GM13976 (cell line): ENCODE data around the gene IGF2.

Experiments
- DNase-seq: peaks from one replicate; pipeline ENCODE4 v3.0.0; 2012; ENCODE audit warnings: low spot score
- CTCF ChIP-seq: IDR thresholded peaks from 2 replicates; pipeline ENCODE4 v1.5.1; 2012; ENCODE audit warnings: borderline replicate concordance, mild to moderate bottlenecking; ENCODE audit not compliant: insufficient read depth; ENCODE audit errors: extremely low read depth, missing control alignments, control extremely low read depth
- in situ Hi-C: fragments of 300-500 bp; cut with MboI; formaldehyde crosslinking; loops from one replicate; pipeline ENCODE4 v1.12.0; 2022; ENCODE audit warnings: low sequenced_read_pairs, mixed read lengths, inconsistent platforms; ENCODE audit not compliant: unreplicated experiment

IGF2 gene

GRCh38 chr11:2159536-2160413 lies 20.6 kb upstream of the IGF2 start:
- DNase-seq: no peak
- TF ChIP-seq CTCF: no peak
- in situ Hi-C loops: loop anchor here (25.0 kb wide), 1 partner anchor 497 kb away; no protein-coding TSS in a partner anchor

- no peak for DNase-seq
- TF ChIP-seq CTCF: no peak
- in situ Hi-C loops: loop anchor here (25.0 kb wide), 1 partner anchor 497 kb away; no protein-coding TSS in a partner anchor
Observed at GRCh38 chr11:2158966-2159365, 19.8 kb upstream of the IGF2 start.

- no peak for TF ChIP-seq CTCF
- DNase-seq: no peak
- in situ Hi-C loops: loop anchor here (25.0 kb wide), 1 partner anchor 496 kb away; no protein-coding TSS in a partner anchor
Observed at GRCh38 chr11:2158296-2158737, 19.1 kb upstream of the IGF2 start.

GRCh38 chr11:2157294-2158040 lies 18.3 kb upstream of the IGF2 start:
- in situ Hi-C loops: loop anchor here (25.0 kb wide), 1 partner anchor 495 kb away; no protein-coding TSS in a partner anchor
- no peak for DNase-seq
- TF ChIP-seq CTCF: no peak

- peak; percentile 67 for TF ChIP-seq CTCF
- peak; percentile 86 for DNase-seq
- in situ Hi-C loops: loop anchor here (25.0 kb wide), 1 partner anchor 494 kb away; no protein-coding TSS in a partner anchor
Observed at GRCh38 chr11:2156416-2157182, 17.4 kb upstream of the IGF2 start.

- DNase-seq: no peak
- in situ Hi-C loops: loop anchor here (25.0 kb wide), 1 partner anchor 493 kb away; no protein-coding TSS in a partner anchor
Observed at GRCh38 chr11:2155511-2155910, 16.3 kb upstream of the IGF2 start.

More at GRCh38 chr11:2155511-2155910, 16.3 kb upstream of the IGF2 start:
- TF ChIP-seq CTCF: no peak
